ENCODE results near the gene EYS.
"Not testable (repeated sequence)": the region's sequence is repeated elsewhere in the genome, so short reads cannot be mapped to it uniquely, and the experiment has no call there.

EYS gene

GRCh38 chr6:65524232-65524631 is 182.8 kb downstream of the EYS start:
- in situ Hi-C loops (cut with MboI; ENCODE audit: low pct_unique_long_range_greater_than_20kb, low sequenced_read_pairs, unreplicated experiment), result no loop called here
- no peak for DNase-seq (ENCODE audit: low spot score)
- TF ChIP-seq, protein P1, sequence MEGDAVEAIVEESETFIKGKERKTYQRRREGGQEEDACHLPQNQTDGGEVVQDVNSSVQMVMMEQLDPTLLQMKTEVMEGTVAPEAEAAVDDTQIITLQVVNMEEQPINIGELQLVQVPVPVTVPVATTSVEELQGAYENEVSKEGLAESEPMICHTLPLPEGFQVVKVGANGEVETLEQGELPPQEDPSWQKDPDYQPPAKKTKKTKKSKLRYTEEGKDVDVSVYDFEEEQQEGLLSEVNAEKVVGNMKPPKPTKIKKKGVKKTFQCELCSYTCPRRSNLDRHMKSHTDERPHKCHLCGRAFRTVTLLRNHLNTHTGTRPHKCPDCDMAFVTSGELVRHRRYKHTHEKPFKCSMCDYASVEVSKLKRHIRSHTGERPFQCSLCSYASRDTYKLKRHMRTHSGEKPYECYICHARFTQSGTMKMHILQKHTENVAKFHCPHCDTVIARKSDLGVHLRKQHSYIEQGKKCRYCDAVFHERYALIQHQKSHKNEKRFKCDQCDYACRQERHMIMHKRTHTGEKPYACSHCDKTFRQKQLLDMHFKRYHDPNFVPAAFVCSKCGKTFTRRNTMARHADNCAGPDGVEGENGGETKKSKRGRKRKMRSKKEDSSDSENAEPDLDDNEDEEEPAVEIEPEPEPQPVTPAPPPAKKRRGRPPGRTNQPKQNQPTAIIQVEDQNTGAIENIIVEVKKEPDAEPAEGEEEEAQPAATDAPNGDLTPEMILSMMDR (IDR thresholded peaks at IDR 0.05; ENCODE audit: extremely low read depth, insufficient read depth, missing control alignments), result no peak

GRCh38 chr6:65505736-65506135 is 201.3 kb downstream of the EYS start:
- TF ChIP-seq, protein P1 (IDR thresholded peaks at IDR 0.05; ENCODE audit: extremely low read depth, insufficient read depth, missing control alignments), result no peak
- in situ Hi-C loops (cut with MboI; ENCODE audit: low pct_unique_long_range_greater_than_20kb, low sequenced_read_pairs, unreplicated experiment), result no loop called here
- DNase-seq (ENCODE audit: low spot score), result no peak

GRCh38 chr6:65501045-65501444 is 206.0 kb downstream of the EYS start:
- TF ChIP-seq, protein P1 (IDR thresholded peaks at IDR 0.05; ENCODE audit: extremely low read depth, insufficient read depth, missing control alignments), result no peak
- DNase-seq (ENCODE audit: low spot score), result no peak
- in situ Hi-C loops (cut with MboI; ENCODE audit: low pct_unique_long_range_greater_than_20kb, low sequenced_read_pairs, unreplicated experiment), result no loop called here

GRCh38 chr6:65483652-65484051 is 223.4 kb downstream of the EYS start:
- DNase-seq (ENCODE audit: low spot score); in situ Hi-C loops (cut with MboI; ENCODE audit: low pct_unique_long_range_greater_than_20kb, low sequenced_read_pairs, unreplicated experiment): not testable (repeated sequence)

DNA sequence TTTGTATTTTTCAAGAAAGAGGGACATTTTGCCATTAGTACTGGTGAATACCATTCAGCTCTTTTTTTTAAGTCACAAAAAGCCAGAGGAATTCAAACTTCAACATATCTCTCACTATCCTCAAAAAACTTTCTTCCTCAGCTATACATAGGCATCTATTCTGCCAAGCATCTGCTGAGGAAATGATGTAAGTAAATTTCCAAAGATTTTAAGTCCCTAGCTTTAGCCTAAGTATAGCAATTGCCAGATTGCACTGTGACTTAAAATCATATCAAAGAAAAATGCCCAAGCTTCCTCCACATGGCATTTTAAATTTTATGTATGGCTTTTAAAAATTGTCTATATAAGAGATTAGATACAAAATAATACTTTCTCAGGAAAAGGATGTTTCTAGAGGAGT is 237.4 kb downstream of the EYS start:
- no peak for DNase-seq (ENCODE audit: low spot score)
- in situ Hi-C loops (cut with MboI; ENCODE audit: low pct_unique_long_range_greater_than_20kb, low sequenced_read_pairs, unreplicated experiment), result no loop called here
- TF ChIP-seq, protein P1 (IDR thresholded peaks at IDR 0.05; ENCODE audit: extremely low read depth, insufficient read depth, missing control alignments), result no peak

GRCh38 chr6:65468307-65468706 is 238.7 kb downstream of the EYS start:
- DNase-seq (ENCODE audit: low spot score), result no peak
- in situ Hi-C loops (cut with MboI; ENCODE audit: low pct_unique_long_range_greater_than_20kb, low sequenced_read_pairs, unreplicated experiment), result no loop called here
- TF ChIP-seq, protein P1 (IDR thresholded peaks at IDR 0.05; ENCODE audit: extremely low read depth, insufficient read depth, missing control alignments), result no peak

- DNase-seq (ENCODE audit: low spot score), result no peak
- in situ Hi-C loops (cut with MboI; ENCODE audit: low pct_unique_long_range_greater_than_20kb, low sequenced_read_pairs, unreplicated experiment), result no loop called here
- TF ChIP-seq, protein P1 (IDR thresholded peaks at IDR 0.05; ENCODE audit: extremely low read depth, insufficient read depth, missing control alignments), result no peak
Observed at GRCh38 chr6:65461121-65461520, 245.9 kb downstream of the EYS start.
